Measurements from ENCODE around the gene PACSIN1. TPM values are rescaled to one million over a fixed set of nuclear protein-coding genes. Genes with fewer than 3 reads are reported as not detected.
A peak's percentile ranks its signal among the peaks of the same experiment; 100 is the strongest.

The PACSIN1 gene
- total RNA-seq, 1 donor from 2014 or later, result 3.4 TPM

DNA sequence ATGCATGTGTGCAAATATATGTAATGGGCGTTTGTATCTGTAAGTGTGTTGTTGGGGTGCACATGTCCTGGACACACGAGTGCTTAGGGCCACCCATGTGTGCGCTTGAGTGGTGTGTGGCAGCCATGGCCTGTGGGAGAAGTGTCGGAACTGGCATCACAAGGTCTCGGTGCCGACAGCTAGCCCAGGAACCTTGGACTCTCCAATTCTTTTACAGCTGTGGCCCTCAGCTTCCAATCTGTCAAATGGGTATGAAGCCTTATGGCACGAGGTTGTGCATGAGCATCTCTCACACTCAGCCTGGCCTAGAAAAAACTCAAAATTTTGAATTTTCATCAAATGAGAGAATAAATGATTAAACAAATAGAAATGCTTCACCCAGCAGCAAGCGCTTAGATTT lies 48.2 kb downstream of the PACSIN1 start:
- H3K9me3 Mint-ChIP-seq, result no peaks in the 10 kb centered on the region
- H3K4me3 Mint-ChIP-seq, result peak overlapping the region; percentile 82
- H3K36me3 Mint-ChIP-seq, result no peaks in the 10 kb centered on the region
- TF ChIP-seq, protein P1, sequence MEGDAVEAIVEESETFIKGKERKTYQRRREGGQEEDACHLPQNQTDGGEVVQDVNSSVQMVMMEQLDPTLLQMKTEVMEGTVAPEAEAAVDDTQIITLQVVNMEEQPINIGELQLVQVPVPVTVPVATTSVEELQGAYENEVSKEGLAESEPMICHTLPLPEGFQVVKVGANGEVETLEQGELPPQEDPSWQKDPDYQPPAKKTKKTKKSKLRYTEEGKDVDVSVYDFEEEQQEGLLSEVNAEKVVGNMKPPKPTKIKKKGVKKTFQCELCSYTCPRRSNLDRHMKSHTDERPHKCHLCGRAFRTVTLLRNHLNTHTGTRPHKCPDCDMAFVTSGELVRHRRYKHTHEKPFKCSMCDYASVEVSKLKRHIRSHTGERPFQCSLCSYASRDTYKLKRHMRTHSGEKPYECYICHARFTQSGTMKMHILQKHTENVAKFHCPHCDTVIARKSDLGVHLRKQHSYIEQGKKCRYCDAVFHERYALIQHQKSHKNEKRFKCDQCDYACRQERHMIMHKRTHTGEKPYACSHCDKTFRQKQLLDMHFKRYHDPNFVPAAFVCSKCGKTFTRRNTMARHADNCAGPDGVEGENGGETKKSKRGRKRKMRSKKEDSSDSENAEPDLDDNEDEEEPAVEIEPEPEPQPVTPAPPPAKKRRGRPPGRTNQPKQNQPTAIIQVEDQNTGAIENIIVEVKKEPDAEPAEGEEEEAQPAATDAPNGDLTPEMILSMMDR (conservative IDR thresholded peaks at IDR 0.05), result no peak
- H3K27ac Mint-ChIP-seq, result no peak overlapping the region
- peaks cover 19% of the 10 kb centered on the region for H3K4me1 Mint-ChIP-seq (ENCODE audit: unreplicated experiment)
- no peak for DNase-seq (ENCODE audit: extremely low spot score, unreplicated experiment)
- H3K27me3 Mint-ChIP-seq, result peaks cover 10% of the 10 kb centered on the region

- Mint-ChIP-seq H3K4me3 (peak overlapping the region; percentile 82), H3K4me1 (ENCODE audit: unreplicated experiment) (peaks cover 19% of the 10 kb centered on the region), H3K27ac (no peak overlapping the region), H3K27me3 (peaks cover 10% of the 10 kb centered on the region), H3K9me3 (no peaks in the 10 kb centered on the region), H3K36me3 (no peaks in the 10 kb centered on the region)
- TF ChIP-seq, protein P1 (conservative IDR thresholded peaks at IDR 0.05), result no peak
- DNase-seq (ENCODE audit: extremely low spot score, unreplicated experiment), result no peak
Observed at GRCh38 chr6:34514593-34515472, 49.0 kb downstream of the PACSIN1 start.

DNA sequence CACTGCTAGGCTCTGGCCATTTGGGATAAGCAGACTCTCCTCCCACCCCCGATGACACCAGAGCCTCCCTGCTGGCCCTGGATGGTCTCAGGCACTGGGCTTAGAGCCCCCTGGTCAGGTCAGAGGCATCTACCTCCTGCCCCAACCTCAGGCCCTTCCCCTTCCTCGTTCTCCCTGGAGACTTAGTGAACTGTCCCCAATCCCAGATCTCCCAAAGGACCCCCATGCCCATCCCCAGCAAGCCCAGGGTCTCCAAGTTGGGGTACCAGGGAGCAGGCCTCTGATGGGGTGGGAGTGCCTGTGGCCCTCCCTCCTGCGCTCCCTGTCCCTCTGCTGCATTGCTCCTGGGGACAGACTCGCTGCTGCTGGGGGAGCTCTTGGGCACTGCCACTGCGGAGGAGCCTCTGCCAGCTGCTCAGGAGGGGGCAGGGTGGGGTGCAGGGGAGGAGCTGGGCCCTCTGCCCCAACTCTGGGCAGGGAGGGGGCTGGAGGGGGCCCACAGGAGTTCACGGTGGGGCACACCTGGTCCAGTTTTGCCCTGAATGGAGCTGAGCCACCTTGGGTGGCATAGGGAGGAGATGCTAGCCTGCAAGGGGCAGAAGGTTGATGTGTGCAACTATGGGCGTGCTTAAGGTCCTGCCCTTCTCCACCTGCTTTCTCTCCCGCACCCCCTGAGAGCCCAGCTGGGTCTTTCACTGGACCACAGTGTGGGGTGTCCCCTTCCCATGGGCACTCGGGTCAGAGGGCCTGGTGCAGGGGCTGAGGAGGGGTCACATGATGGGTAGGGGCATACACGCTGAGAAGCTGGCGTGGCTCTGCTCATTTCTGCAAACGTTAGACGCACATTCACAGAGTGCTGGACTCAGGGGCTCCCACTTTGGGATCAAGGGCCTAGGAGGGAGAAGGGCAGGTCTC lies 49.9 kb downstream of the PACSIN1 start:
- Mint-ChIP-seq H3K27me3 (peaks cover 10% of the 10 kb centered on the region), H3K36me3 (no peaks in the 10 kb centered on the region), H3K27ac (no peak overlapping the region), H3K9me3 (no peaks in the 10 kb centered on the region), H3K4me3 (no peak overlapping the region), H3K4me1 (ENCODE audit: unreplicated experiment) (peaks cover 19% of the 10 kb centered on the region)
- no peak for DNase-seq (ENCODE audit: extremely low spot score, unreplicated experiment)
- TF ChIP-seq, protein P1 (conservative IDR thresholded peaks at IDR 0.05), result no peak

DNA sequence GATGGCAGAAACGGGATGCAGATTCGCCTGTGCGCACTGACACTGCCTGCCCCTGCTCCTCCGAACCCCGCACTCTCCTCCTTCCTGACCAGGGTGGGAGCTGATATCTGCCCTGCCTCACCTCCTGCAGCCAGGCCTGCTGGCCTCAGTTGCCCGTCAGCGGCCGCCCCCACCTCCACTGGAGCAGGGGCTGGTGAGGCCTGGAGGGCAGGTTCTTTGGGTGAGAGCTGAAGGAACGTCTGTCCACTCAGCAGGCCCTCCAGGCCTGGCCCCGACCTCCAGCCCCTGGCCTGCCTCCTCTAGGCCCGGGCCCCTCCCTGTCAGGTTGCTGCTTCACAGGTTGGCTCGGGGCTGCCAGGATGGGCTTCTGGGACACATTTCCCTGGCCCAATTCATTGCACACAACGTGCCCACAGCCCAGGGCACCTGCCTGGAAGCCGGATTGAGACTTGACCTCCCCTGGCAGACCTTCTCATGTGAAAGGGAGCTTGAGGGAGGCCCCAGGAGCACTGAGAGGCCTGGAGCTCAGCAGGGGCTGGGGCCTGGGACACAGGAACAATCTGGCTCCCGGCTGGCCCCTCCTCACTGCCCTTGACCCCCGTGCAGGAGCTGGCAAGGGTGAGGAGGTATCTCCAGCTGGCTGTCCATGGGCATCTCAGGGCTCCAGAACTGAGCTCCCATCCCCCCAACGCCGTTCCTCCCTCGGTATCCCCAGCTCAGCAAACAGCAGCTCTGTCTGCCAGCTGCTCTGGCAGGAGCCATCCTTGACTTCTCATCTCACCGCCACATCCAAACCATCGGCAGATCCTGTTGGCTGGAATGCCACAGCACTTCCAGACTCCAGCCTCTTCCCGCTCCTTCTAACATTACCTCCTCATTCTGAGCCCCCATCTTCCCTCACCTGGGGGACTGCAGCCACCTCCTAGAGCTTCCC lies 50.8 kb downstream of the PACSIN1 start:
- peak overlapping the region; percentile 28 for H3K27ac Mint-ChIP-seq
- peaks cover 10% of the 10 kb centered on the region for H3K27me3 Mint-ChIP-seq
- no peaks in the 10 kb centered on the region for H3K36me3 Mint-ChIP-seq
- H3K9me3 Mint-ChIP-seq, result no peaks in the 10 kb centered on the region
- DNase-seq (ENCODE audit: extremely low spot score, unreplicated experiment), result no peak
- H3K4me1 Mint-ChIP-seq (ENCODE audit: unreplicated experiment), result peaks cover 19% of the 10 kb centered on the region
- no peak overlapping the region for H3K4me3 Mint-ChIP-seq
- TF ChIP-seq, protein P1 (conservative IDR thresholded peaks at IDR 0.05), result no peak

DNA sequence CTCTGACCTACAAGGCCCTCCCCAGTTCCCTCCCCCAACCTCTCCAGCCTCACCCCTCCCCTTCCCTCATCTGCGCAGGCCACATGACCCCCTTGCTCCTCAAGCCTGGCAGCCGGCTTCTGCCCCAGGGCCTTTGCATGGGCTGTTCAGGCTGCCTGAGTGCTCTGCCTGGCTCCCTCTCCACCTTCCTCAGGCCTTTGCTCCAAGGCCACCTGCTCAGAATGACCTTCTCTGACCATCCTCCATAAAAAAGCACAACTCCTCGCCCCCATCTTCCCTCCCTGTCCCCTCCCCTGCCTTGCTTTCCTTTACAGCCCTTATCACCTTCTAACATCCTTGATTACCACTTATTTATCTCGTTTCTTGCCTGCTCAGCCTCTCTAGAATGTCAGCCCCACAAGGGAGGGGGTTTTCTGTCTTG lies 51.6 kb downstream of the PACSIN1 start:
- no peaks in the 10 kb centered on the region for H3K9me3 Mint-ChIP-seq
- peaks cover 10% of the 10 kb centered on the region for H3K27me3 Mint-ChIP-seq
- peak overlapping the region; percentile 28 for H3K27ac Mint-ChIP-seq
- no peak overlapping the region for H3K4me3 Mint-ChIP-seq
- peaks cover 15% of the 10 kb centered on the region for H3K4me1 Mint-ChIP-seq (ENCODE audit: unreplicated experiment)
- TF ChIP-seq, protein P1 (conservative IDR thresholded peaks at IDR 0.05), result no peak
- DNase-seq (ENCODE audit: extremely low spot score, unreplicated experiment), result no peak
- H3K36me3 Mint-ChIP-seq, result no peaks in the 10 kb centered on the region
